SKM-1 (cell line): ENCODE results near the gene REV3L.
A peak's percentile ranks its signal among the peaks of the same experiment; 100 is the strongest.

Experiments used
- DNase-seq: peaks from one replicate; lab custom pipeline; 2025; ENCODE audit not compliant: unreplicated experiment; lab: John Stamatoyannopoulos, UW

REV3L gene

GRCh38 chr6:111427341-111428116 lies 55.5 kb downstream of the REV3L start:
- peak; percentile 53 for DNase-seq

DNA sequence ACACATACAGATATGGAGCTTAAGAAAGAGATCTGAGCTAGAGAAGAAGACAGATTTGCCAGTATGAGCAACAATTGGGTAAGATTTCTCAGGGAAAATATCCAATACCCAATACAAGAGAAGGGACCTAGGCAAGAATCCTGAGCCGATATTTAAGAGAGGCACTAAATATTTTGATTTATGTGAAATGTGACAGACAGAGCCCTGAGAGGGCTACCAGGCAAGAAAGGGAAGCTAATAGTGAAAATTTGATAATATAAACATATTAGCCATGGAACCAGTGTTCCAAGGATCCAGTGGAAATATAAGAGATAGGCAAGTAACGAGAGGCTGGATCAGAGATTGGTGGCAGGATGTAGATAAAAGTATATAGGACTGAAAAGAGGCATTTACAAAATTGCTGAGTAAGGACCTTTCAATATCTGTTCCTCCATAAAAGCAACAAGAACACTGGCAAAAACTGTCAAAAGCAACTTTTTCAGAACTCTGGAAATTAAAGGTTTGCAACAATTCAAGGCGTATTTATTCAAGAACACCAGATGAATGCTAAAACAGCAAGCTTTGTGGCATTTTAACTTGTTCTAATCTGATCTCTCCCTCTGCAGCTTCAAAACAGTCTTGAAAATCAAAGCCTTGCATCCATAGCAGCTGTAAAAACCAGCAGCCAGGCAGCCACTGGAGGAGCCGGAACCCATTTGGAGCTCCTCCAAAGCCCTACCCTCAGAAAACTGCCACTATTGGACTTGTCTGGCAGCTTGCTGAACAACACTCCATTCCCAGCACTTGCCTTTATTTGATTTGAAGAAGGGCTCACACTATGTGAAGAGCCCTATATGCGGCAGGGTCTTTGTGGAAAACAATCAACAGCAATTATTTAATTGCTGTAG lies 58.8 kb downstream of the REV3L start:
- DNase-seq, result no peak

DNA sequence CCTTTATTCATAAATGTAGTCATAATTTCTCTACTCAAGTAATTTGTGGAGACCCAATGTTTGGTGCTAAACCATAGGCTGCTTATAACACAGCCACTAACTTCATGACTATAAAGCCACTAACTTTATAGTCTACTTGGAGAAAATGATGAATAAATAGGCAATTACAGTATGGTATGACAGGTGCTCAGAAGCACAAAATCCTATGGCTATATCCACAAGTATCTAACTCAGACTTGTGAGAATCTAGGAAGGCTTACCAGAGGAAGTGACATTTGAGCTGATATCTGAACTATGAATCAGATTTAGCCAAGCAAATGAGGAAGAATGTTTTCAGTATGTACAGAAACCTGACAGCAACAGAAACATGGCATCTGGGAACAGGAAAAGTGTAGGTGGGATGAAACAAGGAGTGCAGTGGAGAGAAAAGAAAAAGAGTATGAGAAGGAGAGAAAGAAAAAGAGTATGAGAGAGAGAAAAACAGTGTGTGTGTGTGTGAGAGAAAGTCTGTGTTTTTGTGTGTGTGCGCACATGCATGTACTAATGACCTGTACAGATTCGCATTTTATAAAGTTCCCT lies 59.9 kb downstream of the REV3L start:
- DNase-seq, result no peak

DNA sequence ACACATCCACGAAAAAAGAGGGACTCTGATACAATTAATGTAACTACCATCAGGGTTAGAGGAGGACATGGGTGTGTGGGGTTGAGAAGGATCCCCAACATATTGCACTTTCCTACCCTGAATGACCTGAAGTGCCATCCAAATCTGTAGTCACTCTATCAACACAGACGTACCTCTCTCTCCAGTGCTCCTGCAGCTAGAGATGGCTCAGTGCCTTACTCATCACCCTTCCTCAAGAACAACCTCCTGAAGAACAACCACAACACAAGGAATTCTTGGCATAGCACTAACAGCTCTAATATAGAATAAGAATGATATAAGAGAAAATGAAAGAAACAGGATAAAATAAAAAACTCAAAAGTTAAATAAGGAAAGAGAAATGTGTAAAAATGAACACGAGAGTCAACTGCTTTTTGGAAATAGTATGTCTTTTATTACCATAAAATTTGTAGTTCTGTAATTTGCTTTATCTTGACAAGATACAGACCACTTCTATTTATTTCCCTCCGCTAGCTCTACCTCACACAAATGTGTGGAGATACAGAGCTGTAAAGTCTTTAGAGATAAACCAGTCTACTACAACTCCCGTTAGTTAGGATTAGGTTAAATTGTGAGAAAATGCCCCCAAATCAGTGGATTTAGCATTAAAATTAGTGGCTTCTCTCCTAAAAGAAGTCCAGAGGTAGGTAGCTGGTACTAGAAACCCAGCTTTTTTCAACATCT lies 63.9 kb downstream of the REV3L start:
- no peak for DNase-seq

DNA sequence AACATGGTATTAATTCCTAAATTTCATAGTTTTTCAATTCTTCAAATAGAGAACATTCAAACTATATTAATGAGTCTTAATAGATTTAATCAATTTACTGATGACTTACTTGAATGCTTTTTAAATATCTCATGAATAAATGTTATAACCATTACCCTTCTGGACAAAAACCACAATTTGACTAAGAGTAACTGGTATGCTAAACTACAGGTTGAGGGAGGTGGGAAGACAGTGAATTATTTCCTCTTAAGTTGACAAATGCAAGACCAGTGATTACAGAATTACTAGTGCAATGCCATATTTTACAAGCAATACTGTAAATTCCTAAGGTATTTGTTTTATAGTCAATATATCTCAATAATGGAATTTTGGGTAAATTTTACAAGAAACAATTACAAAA lies 65.1 kb downstream of the REV3L start:
- no peak for DNase-seq

DNA sequence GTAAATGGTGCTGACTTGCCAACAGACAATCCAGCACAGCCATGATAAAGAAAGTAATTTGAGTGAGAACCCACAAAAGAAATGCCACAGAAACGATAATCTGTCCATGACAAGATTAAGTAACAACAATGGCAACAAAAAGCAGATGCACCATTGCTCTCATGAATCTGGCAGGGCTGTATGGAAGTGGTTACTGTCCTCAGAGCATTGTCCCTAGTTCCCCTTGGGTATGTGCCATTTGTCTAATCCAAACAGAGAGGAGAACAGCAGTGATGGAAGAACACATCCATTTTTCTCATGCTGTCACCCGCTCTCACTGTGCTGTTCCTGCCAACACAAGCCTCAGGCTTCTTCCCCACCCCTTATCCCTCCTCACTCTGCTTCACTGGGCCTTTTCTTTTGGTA lies 65.8 kb downstream of the REV3L start:
- no peak for DNase-seq

- DNase-seq, result no peak
Measured at GRCh38 chr6:111416529-111416928, 66.5 kb downstream of the REV3L start.

DNA sequence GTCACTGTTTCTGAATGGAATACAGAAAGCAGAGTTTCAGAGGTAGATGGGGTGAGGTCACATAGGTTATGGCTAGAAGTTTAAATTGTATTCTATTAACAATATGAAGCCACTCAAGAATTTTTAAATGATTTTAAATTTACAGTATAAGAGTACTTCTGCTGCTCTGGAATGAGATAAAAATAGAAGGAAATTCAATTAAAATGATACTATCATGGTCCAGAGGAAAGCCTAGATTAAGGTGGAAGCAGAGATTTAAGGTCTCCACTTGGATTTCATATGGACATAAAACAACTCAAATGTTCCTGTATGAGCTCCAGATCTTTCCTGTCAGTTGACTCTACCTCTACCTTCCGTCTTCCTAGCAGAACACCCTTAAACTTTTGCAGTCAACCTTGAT lies 68.6 kb downstream of the REV3L start:
- DNase-seq, result no peak

DNA sequence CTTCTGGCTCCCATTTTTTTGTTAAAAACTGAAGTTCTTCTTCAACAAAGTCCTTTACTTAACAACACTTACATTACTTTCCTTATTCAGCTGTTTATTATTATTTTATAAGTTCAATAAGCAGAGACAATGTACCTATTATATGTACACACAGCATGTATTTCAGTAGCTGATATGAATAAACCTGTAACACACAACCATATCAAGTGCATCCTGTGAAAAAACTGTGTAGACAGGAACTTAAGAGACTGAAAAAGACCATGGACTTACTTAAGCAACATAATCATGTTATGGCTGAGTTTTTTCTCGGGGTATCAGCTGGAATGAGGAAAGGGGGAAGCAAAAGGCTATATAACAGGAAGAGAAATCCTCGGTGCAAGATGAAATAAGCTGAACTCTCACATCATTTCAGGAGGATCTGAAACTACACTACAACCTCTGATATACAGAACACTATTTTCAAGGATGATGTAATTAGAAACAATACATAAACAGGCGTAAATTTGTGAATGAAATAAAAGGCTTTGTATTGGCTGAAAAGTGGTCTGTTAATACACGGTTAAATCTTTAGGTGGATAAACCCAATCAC lies 70.9 kb downstream of the REV3L start:
- peak; percentile 45 for DNase-seq

DNA sequence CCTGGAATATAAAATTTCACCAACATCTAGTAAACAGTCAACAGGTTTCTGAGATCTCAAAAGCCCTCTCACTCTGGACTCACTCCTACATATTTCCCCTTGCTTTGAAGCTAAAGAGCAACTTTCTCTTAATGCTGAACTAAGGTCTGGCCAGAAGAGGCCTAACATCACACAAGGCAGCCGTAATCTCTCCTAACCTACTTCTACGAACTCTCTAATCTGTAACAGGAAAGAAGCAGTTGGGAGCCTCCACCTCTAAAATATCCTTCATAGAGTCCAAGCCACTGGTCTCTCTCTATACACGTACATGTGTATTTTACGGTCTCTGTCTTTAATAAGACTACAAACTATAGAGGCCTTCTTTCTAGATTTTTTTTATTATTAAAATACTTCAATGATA lies 72.0 kb downstream of the REV3L start:
- no peak for DNase-seq

- peak; percentile 61 for DNase-seq
Measured at GRCh38 chr6:111410371-111410770, 72.6 kb downstream of the REV3L start.

GRCh38 chr6:111409430-111409829 lies 73.6 kb downstream of the REV3L start:
- DNase-seq, result no peak

DNA sequence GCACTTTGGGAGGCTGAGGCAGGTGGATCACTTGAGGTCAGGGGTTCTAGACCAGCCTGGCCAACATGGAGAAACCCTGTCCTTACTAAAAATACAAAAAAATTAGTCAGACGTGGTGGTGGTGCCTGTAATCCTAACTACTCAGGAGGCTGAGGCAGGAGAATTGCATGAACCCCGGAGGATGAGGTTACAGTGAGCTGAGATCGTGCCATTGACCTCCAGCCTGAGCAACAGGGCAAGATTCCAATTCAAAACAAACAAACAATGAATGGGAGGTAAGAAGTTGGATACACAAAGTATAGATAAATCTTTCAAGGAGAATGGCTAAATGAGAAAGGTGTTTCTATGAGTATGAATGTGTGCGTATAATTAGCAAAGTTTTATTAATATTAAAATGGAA lies 75.3 kb downstream of the REV3L start:
- DNase-seq, result no peak

DNA sequence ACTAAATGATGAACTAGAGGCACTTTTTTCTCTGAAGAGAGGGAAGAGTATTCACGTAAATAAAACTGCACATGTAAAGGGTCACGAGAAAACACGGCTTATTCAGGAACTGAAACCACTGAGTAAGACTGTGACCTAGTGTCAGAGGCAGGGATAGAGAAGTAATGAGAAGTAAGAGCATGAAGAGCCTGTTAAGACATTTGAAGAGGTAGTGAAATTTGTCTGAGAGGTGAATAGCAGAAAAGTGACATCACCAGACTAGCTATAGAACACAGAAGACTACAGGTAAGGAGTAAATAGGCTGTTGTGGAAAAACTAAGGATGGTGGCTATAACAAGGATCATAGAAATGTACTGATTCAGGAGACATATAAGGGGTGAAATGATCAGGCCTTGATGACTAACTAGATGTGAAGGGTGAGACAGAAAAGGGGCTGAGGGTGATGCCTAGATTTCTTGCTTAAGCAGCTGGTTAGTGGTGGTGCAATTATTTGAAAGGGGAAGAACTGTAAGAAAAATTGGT lies 76.8 kb downstream of the REV3L start:
- DNase-seq, result peak; percentile 80

DNA sequence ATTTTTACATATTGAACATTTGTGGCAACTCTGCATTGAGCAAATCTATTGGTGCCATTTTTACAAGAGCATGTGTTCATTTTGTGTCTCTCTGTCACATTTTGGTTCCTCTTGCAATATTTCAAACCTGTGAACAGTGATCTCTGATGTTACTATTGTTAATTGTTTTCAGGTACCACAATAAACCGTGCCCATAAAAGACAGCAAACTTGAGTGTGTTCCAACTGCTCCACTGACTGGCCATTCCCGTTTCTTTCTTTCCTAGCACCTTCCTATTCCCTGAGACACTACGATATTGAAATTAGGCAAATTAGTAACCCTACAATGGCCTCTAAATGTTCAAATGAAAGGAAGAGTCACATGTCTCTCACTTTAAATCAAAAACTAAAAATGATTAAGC lies 79.6 kb downstream of the REV3L start:
- DNase-seq, result no peak

DNA sequence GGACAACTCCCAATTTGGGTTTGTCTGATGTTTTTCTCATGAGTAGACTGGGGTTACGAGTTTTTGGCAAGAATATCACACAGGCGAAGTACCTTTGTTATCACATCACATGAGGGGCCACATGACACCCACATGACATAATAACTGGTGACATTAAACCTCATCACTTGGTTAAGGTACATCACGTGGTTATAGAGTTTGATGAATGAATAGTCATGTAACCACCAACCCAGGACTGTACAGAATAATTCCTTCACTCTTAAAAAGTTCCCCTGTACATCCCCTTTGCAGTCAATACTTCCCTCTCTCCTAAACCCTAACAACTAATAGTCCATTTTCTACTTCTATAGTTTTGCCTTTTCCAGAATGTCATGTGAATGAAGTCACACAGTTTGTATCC lies 83.4 kb downstream of the REV3L start:
- DNase-seq, result no peak

- no peak for DNase-seq
Measured at GRCh38 chr6:111388681-111389080, 94.3 kb downstream of the REV3L start.

DNA sequence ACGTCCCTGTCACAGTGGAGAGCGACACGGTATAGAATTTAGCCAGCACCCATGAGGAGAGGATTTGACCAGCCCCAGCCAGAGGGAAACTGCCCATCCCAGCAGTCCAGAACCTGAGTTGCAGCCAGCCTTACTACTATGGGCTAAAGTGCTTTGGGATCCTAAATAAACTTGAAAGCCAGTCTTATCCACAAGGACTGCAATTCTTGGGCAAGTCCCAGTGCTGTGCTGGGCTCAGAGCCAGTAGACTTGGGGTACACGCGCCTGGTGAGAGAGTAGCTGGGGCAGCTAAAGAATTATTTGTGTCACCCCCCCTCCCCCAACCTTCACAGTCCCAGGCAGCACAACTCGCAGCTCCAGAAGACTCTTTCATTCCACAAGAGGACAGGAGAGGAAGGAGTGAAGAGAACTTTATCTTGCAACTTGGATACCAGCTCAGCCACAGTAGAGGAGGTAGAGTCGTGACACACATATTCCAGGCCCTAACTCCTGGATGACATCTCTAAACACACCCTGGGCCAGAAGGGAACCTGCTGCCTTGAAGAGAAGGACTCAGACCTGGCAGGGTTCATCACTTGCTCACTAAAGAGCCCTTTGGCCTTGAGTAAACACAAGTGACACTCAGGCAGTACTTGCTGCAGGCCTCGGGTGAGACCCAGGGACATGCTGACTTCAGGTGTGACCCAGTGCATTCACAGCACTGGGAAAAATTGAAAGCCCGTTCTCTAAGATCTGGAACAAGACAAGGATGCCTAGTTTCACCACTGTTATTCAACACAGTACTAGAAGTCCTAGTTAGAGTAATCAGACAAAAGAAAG lies 100.3 kb downstream of the REV3L start:
- no peak for DNase-seq

GRCh38 chr6:111381728-111382127 lies 101.3 kb downstream of the REV3L start:
- DNase-seq, result no peak

GRCh38 chr6:111381123-111381522 lies 101.9 kb downstream of the REV3L start:
- no peak for DNase-seq
